Measurements from ENCODE around the gene MED13L. TPM values are rescaled to one million over a fixed set of nuclear protein-coding genes. Genes with fewer than 3 reads are reported as not detected.

The MED13L gene
- total RNA-seq, 4 donors from 2014 or later, result 168 to 349 (median 246) TPM

DNA sequence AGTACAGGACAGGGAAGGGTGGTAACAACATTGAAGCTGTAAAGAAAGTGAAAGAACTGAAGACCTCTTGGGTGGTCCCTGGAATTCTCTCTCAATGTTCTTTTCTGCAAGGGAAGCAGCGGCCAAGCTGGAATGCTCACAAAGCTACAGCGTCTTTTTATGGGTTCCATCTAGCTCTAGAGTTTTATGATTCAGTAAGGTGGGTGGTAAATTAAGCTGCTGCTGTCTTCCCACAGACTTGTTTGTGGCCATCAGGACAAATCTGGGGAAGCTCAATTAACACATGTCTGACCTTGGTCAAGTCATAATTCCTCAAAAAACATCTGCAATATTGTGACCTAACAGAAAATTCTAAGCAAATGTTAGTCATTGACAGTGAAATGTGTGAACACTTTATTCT lies 139.1 kb downstream of the MED13L start:
- intact Hi-C loops (cut with DNase I), result loop anchor here (10.0 kb wide), 1 partner anchor 64 kb away; no protein-coding TSS in a partner anchor
- WGBS, 2 donors, result 77 to 88% methylated on average over 2 of the region's 2 CpGs
- Histone ChIP-seq H3K27ac (no peak overlapping the region), H3K27me3 (no peaks in the 10 kb centered on the region), H3K36me3 (no peaks in the 10 kb centered on the region), H3K4me1 (peaks cover 39 to 46% of the 10 kb centered on the region in 2 donors), H3K4me3 (replicated peaks in 1 of 3) (no peak overlapping the region), H3K9me3 (no peaks in the 10 kb centered on the region)
- TF ChIP-seq POLR2A (IDR thresholded peaks at IDR 0.05), result no peak
- TF ChIP-seq, protein P1, sequence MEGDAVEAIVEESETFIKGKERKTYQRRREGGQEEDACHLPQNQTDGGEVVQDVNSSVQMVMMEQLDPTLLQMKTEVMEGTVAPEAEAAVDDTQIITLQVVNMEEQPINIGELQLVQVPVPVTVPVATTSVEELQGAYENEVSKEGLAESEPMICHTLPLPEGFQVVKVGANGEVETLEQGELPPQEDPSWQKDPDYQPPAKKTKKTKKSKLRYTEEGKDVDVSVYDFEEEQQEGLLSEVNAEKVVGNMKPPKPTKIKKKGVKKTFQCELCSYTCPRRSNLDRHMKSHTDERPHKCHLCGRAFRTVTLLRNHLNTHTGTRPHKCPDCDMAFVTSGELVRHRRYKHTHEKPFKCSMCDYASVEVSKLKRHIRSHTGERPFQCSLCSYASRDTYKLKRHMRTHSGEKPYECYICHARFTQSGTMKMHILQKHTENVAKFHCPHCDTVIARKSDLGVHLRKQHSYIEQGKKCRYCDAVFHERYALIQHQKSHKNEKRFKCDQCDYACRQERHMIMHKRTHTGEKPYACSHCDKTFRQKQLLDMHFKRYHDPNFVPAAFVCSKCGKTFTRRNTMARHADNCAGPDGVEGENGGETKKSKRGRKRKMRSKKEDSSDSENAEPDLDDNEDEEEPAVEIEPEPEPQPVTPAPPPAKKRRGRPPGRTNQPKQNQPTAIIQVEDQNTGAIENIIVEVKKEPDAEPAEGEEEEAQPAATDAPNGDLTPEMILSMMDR (IDR thresholded peaks at IDR 0.05), result no peak
- no peak for DNase-seq

DNA sequence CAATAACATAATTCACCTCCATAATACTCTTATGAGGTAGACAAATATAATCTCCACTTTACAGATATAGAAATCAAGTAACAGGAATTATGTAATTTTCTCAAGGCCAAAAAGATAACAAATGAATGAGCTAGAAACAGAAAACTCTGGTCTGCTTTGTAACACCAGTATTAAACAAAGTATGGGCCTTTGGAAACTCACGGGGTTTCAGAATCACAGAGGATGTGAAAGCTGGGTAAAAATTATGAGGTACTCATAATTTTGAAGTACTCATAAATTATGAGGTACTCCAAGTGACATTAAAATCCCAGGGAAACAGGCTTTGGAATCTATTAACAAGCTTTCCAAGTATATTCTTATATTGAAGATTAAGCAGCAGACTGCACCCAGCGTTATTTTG lies 140.2 kb downstream of the MED13L start:
- Histone ChIP-seq H3K36me3 (no peaks in the 10 kb centered on the region), H3K27ac (no peak overlapping the region), H3K27me3 (no peaks in the 10 kb centered on the region), H3K9me3 (no peaks in the 10 kb centered on the region), H3K4me1 (peaks cover 43 to 47% of the 10 kb centered on the region in 2 donors), H3K4me3 (replicated peaks in 1 of 3) (no peak overlapping the region)
- 48 to 50% methylated on average over 2 of the region's 2 CpGs for WGBS, 2 donors
- TF ChIP-seq POLR2A (IDR thresholded peaks at IDR 0.05), result no peak
- TF ChIP-seq, protein P1 (IDR thresholded peaks at IDR 0.05), result no peak
- intact Hi-C loops (cut with DNase I), result loop anchor here (10.0 kb wide), 1 partner anchor 63 kb away; no protein-coding TSS in a partner anchor
- no peak for DNase-seq

DNA sequence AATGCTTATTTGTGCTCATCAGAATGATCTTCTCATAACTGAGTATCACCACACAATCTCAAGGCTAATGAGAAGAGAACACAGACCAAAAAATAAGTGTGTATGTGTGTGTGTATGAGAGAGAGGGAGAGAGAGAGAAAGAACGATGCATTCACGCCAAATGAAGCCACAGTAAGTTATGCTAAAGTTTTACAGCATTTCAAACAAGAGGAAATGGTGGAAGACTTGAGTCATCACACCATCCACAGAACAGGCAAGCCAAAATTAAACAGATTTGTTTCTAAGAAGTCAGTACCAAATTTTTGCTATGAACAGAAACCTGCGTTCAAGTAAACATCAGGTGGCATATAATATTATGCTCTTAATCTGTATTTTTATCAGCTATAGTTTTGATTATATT lies 141.2 kb downstream of the MED13L start:
- TF ChIP-seq POLR2A (IDR thresholded peaks at IDR 0.05), result no peak
- TF ChIP-seq, protein P1 (IDR thresholded peaks at IDR 0.05), result no peak
- H3K4me1 ChIP-seq, result peaks cover 48 to 54% of the 10 kb centered on the region in 2 donors
- intact Hi-C loops (cut with DNase I), result loop anchor here (10.0 kb wide), 1 partner anchor 62 kb away; no protein-coding TSS in a partner anchor
- WGBS, 2 donors, result 80 to 82% methylated on average over 3 of the region's 3 CpGs
- no peaks in the 10 kb centered on the region for H3K27me3 ChIP-seq
- no peak overlapping the region for H3K27ac ChIP-seq
- no peaks in the 10 kb centered on the region for H3K9me3 ChIP-seq
- no peak overlapping the region for H3K4me3 ChIP-seq (replicated peaks in 1 of 3)
- DNase-seq, result no peak
- H3K36me3 ChIP-seq, result no peaks in the 10 kb centered on the region

DNA sequence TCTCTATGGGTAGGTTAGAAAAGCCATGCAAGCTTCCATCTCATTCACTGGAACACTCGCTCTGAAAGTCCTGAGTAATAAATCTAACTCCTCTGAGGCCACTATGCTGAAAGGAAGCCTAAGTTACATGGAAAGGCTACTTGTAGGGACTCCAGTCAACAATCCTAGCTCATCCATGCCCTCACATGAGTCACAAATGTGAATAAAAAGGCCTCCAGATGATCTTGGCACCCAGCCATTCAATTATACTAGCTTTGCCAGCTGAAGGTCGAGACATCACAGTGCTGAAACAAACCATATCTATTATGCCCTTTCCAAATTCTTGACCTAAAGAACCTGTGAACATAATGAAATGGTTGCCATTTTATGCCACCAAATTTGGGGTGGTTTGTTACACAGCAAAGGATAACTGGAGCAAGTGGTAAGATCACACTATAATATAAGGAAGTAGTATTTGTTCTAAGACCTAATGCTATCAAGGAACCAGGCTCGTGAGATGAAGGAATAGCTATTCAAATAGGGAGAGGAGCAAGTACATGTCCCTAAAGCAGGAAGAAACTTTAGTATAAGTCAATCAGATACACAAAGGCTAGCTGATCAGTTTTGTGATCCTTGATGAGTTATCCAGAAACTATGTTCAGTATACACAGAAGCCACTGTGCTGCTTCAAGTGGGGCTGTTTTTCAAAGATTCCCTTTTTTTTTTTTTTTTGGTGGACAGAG lies 142.1 kb downstream of the MED13L start:
- Histone ChIP-seq H3K36me3 (no peaks in the 10 kb centered on the region), H3K27ac (peak overlapping the region in 2 of 3 donors; percentile 40 to 42), H3K27me3 (no peaks in the 10 kb centered on the region), H3K9me3 (no peaks in the 10 kb centered on the region), H3K4me1 (peaks cover 48 to 54% of the 10 kb centered on the region in 2 donors), H3K4me3 (replicated peaks in 1 of 3) (no peak overlapping the region)
- DNase-seq, result peak in 1 of 2 donors; percentile 28
- no peak for TF ChIP-seq POLR2A (IDR thresholded peaks at IDR 0.05)
- TF ChIP-seq, protein P1 (IDR thresholded peaks at IDR 0.05), result no peak
- intact Hi-C loops (cut with DNase I), result loop anchor here (10.0 kb wide), 1 partner anchor 61 kb away; no protein-coding TSS in a partner anchor
- 68 to 83% methylated on average over 3 of the region's 3 CpGs for WGBS, 2 donors

DNA sequence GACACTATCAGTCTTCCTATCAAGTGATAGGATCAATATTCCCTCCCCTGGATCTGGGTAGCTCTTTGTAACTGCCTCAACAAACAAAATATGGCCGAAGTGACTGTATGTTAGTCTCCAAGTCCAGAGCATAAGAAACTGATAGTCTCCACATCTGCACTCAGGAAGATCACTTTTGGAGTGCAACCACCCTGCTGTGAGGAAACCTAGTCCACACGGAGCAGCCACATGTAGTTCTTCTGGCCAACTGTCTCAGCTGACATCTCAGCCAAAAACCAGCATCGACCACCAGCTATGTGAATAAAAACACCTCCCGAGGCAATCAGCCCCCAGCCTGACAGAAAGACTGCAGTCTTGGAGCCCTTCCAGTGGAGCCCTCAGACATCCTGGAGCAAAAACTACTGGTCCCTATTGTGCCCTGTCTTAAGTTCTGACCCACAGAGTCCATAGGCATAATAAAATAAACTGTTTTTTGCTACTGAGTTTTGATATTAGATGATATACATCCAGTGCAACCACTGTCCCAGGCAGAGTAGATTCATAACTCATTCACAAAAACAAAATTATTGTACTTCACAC lies 143.8 kb downstream of the MED13L start:
- WGBS, 2 donors, result 31 to 44% methylated on average over 4 of the region's 4 CpGs
- no peak for DNase-seq
- Histone ChIP-seq H3K4me3 (replicated peaks in 1 of 3) (no peak overlapping the region), H3K36me3 (no peaks in the 10 kb centered on the region), H3K27ac (peak overlapping the region in 2 of 3 donors; percentile 17 to 26), H3K4me1 (peaks cover 47 to 58% of the 10 kb centered on the region in 2 donors), H3K27me3 (no peaks in the 10 kb centered on the region), H3K9me3 (no peaks in the 10 kb centered on the region)
- TF ChIP-seq POLR2A (IDR thresholded peaks at IDR 0.05), result no peak
- TF ChIP-seq, protein P1 (IDR thresholded peaks at IDR 0.05), result no peak
- intact Hi-C loops (cut with DNase I), result loop anchor here (10.0 kb wide), 1 partner anchor 59 kb away; no protein-coding TSS in a partner anchor

Data from thyroid gland (tissue), 4 donors.